A549 (cell line): Measurements from ENCODE around the gene TMEM52B.

ENCODE experiments used
- POLR2A ChIP-seq: IDR thresholded peaks from 2 replicates; pipeline ENCODE4 v1.6.1; 2012; ENCODE audit warnings: mild to moderate bottlenecking, low read length
- SMC3 ChIP-seq: fragments of >200 bp; sonication (Bioruptor Twin); formaldehyde crosslinking; IDR thresholded peaks from 3 replicates; pipeline ENCODE4 v1.6.1; 2018; ENCODE audit warnings: inconsistent platforms

DNA sequence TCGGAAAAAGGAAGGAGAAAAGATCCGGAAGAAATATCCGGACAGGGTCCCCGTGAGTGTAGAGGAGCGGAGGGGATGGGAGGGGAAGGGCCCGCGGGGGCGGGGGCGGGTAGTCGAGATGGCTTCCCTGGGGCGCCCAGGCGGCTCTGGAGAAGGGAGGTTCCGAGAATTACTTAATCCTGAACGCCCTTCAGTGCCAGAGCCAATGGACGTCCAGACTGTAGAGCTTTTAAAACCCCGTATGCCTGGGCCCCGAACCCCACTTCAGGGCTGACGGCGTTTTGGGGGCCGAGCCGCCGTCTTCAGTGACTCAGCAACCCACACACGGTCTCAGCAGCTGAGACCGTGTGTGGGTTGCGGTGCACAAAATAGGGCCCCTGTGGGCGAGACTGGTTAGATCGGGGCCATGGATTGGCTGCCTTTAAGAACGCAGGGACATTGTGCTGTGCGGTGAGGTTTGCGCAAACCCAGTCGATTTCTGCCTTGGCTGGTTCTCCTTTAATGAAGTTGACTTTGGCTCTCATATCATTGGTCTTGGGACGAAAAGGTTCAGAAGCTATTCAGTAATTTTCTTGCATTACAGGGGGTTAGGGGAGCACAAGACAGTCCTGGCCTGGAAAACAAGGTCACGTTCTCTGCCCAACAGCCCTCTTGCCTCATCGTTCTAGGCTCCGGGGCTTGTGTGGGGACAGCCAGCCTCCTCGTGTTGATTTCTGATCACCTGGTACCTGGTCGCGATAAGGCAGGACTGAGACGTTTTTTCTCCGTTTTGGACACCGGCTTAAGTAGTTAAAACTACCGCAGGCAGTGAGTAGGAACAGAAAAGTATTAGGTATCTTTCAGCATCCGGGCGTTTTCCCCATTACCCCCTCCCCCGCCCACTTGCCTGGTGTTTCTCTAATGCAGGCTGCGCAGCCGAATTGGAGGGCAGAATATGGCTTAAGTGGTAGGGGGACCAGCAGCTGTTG is 34.6 kb downstream of the TMEM52B start:
- TF ChIP-seq POLR2A (no peak), SMC3 (no peak)
